Esophagus squamous epithelium (tissue), 4 donors: ENCODE measurements around the gene MLH1.

ENCODE experiments used
- POLR2A ChIP-seq, 4 donors: fragments of 450-650 bp; IDR thresholded peaks; one replicate each; pipeline ENCODE4 v1.6.1; 2017; ENCODE audit warnings: antibody characterized with exemption in 4 of 4, mild to moderate bottlenecking in 4 of 4, moderate library complexity in 3 of 4
- TF ChIP-seq, protein P1 (sequence below), 6 experiments: fragments of 450-650 bp in 4 of 6; fragments of 200-600 bp in 2 of 6; sonication (generic) in 2 of 6; IDR thresholded peaks; one replicate each; pipeline ENCODE4 v1.5.1; 2016 to 2019; ENCODE audit warnings: antibody characterized with exemption in 6 of 6, mild to moderate bottlenecking in 4 of 6, moderate library complexity in 4 of 6

DNA sequence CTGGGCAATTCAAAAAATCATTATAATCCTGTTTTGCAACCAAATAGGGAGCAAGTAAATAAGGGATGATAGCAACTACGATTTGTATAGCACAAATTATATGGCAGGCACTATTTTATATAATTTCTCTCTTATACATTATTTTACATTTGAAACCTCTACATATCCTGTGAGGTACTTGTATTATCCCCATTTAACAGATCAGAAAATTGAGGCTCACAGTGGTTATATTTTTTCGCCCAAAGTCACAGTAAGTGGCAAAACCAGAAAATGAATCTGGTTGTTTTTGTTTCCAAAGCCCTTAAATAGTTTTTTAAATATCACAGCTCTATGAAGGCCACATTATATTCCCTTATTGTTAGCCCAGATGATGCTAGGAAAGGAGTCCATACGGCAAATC lies 74.3 kb downstream of the MLH1 start:
- TF ChIP-seq, protein P1, sequence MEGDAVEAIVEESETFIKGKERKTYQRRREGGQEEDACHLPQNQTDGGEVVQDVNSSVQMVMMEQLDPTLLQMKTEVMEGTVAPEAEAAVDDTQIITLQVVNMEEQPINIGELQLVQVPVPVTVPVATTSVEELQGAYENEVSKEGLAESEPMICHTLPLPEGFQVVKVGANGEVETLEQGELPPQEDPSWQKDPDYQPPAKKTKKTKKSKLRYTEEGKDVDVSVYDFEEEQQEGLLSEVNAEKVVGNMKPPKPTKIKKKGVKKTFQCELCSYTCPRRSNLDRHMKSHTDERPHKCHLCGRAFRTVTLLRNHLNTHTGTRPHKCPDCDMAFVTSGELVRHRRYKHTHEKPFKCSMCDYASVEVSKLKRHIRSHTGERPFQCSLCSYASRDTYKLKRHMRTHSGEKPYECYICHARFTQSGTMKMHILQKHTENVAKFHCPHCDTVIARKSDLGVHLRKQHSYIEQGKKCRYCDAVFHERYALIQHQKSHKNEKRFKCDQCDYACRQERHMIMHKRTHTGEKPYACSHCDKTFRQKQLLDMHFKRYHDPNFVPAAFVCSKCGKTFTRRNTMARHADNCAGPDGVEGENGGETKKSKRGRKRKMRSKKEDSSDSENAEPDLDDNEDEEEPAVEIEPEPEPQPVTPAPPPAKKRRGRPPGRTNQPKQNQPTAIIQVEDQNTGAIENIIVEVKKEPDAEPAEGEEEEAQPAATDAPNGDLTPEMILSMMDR (IDR thresholded peaks at IDR 0.05), result no peak
- no peak for TF ChIP-seq POLR2A (IDR thresholded peaks at IDR 0.05)
